ENCODE measurements around the gene XBP1. TPM values are rescaled to one million over a fixed set of nuclear protein-coding genes. Genes with fewer than 3 reads are reported as not detected.
"Not testable (repeated sequence)": the region's sequence is repeated elsewhere in the genome, so short reads cannot be mapped to it uniquely, and the experiment has no call there.

XBP1 gene
- total RNA-seq, 2 donors from 2014 or later: 146 to 156 TPM

GRCh38 chr22:28813772-28814518 is 13.6 kb upstream of the XBP1 start:
- Mint-ChIP-seq H3K27me3 (no peaks in the 10 kb centered on the region), H3K36me3 (ENCODE audit: low read depth) (peaks cover 5% of the 10 kb centered on the region), H3K4me1 (peaks cover 54% of the 10 kb centered on the region), H3K27ac (peak overlapping the region; percentile 60), H3K4me3 (peak overlapping the region; percentile 47)
- no peak for DNase-seq
- no peak for ATAC-seq
- H3K9me3 ChIP-seq (ENCODE audit: control insufficient read depth, low read length, poor library complexity, severe bottlenecking): no peaks in the 10 kb centered on the region

DNA sequence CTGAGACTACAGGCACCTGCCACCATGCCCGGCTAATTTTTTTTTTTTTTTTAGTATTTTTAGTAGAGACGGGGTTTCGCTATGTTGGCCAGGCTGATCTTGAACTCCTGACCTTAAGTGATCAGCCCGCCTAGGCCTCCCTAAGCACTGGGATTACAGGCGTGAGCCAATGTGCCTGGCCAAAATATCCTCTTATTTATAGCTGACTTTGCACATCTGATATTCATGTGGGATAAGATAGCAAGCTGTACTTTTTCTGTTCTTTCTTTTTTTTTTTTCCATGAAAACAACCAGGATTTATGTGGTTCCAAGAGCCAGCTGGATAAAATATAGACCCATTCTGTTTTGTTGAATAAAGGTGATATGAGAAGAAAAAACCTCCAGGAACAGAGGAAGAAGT is 12.1 kb upstream of the XBP1 start:
- H3K4me3 Mint-ChIP-seq: peak overlapping the region; percentile 82
- DNase-seq (no peak), ATAC-seq (no peak)
- peak overlapping the region; percentile 88 for H3K27ac Mint-ChIP-seq
- no peaks in the 10 kb centered on the region for H3K27me3 Mint-ChIP-seq
- peaks cover 4% of the 10 kb centered on the region for H3K36me3 Mint-ChIP-seq (ENCODE audit: low read depth)
- H3K9me3 ChIP-seq (ENCODE audit: control insufficient read depth, low read length, poor library complexity, severe bottlenecking): no peaks in the 10 kb centered on the region
- peaks cover 45% of the 10 kb centered on the region for H3K4me1 Mint-ChIP-seq

- H3K4me1 Mint-ChIP-seq: peaks cover 44% of the 10 kb centered on the region
- H3K4me3 Mint-ChIP-seq: peak overlapping the region; percentile 82
- DNase-seq: no peak
- no peaks in the 10 kb centered on the region for H3K9me3 ChIP-seq (ENCODE audit: control insufficient read depth, low read length, poor library complexity, severe bottlenecking)
- peak; percentile 61 for ATAC-seq
- no peaks in the 10 kb centered on the region for H3K27me3 Mint-ChIP-seq
- H3K36me3 Mint-ChIP-seq (ENCODE audit: low read depth): peaks cover 4% of the 10 kb centered on the region
- H3K27ac Mint-ChIP-seq: peak overlapping the region; percentile 88
Measured at GRCh38 chr22:28810821-28811491, 10.6 kb upstream of the XBP1 start.

GRCh38 chr22:28808716-28809355 is 8.5 kb upstream of the XBP1 start:
- ATAC-seq (no peak), DNase-seq (no peak)
- Mint-ChIP-seq H3K27ac (peak overlapping the region; percentile 88), H3K36me3 (ENCODE audit: low read depth) (peaks cover 4% of the 10 kb centered on the region), H3K4me1 (peaks cover 34% of the 10 kb centered on the region), H3K27me3 (no peaks in the 10 kb centered on the region), H3K4me3 (no peak overlapping the region)
- H3K9me3 ChIP-seq (ENCODE audit: control insufficient read depth, low read length, poor library complexity, severe bottlenecking): no peaks in the 10 kb centered on the region

- not testable (repeated sequence) for H3K4me3 Mint-ChIP-seq; H3K27ac Mint-ChIP-seq; DNase-seq; H3K9me3 ChIP-seq (ENCODE audit: control insufficient read depth, low read length, poor library complexity, severe bottlenecking); H3K27me3 Mint-ChIP-seq; H3K36me3 Mint-ChIP-seq (ENCODE audit: low read depth); ATAC-seq
- peaks cover 22% of the 10 kb centered on the region for H3K4me1 Mint-ChIP-seq
Measured at GRCh38 chr22:28805426-28805825, 5.1 kb upstream of the XBP1 start.

- Mint-ChIP-seq H3K27ac (peak overlapping the region; percentile 100), H3K36me3 (ENCODE audit: low read depth) (peaks cover 8% of the 10 kb centered on the region), H3K27me3 (no peaks in the 10 kb centered on the region), H3K4me3 (peak overlapping the region; percentile 99), H3K4me1 (peaks cover 20% of the 10 kb centered on the region)
- DNase-seq: no peak
- ATAC-seq: no peak
- no peaks in the 10 kb centered on the region for H3K9me3 ChIP-seq (ENCODE audit: control insufficient read depth, low read length, poor library complexity, severe bottlenecking)
Measured at GRCh38 chr22:28802595-28803123, 2.3 kb upstream of the XBP1 start.

DNA sequence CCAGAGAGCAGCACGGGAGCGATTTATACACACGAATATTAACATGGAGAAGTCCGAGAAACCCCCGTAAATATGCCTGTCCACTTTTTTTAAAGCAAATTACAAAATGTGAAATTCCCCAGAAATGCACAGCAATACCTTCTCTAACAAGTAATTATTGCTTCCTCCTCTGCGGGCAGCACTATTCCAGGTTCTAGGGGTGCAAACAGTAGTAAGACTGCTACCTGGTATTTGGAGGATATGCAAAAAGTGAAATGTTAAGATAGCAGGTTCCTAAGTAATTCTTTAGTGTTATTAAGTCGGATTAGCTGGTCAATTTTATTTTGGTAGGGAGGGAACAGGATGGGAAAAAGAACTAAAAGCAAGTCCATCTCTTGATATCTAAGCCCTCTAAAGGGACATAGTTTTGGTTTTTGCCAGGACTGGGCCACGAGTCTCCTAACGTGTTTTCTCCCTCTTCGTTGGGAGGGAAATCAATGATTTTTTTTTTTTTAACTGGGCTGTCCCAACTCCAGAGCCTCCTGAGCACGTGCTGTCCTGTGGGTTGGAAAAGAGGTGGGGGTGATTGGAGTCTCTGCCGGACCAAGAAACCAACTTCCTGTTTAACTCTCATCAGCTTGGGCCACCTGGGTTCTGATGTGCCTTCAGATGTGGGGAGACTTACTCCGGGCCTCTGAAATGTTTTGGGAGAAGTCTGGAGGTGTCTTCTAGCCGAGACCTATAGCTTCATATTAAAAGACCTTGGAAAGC is 1.7 kb upstream of the XBP1 start:
- no peak for DNase-seq
- peaks cover 22% of the 10 kb centered on the region for H3K4me1 Mint-ChIP-seq
- no peak for ATAC-seq
- H3K27me3 Mint-ChIP-seq: no peaks in the 10 kb centered on the region
- peaks cover 8% of the 10 kb centered on the region for H3K36me3 Mint-ChIP-seq (ENCODE audit: low read depth)
- H3K27ac Mint-ChIP-seq: peak overlapping the region; percentile 100
- H3K9me3 ChIP-seq (ENCODE audit: control insufficient read depth, low read length, poor library complexity, severe bottlenecking): no peaks in the 10 kb centered on the region
- H3K4me3 Mint-ChIP-seq: peak overlapping the region; percentile 99

GRCh38 chr22:28799606-28800307 is 612 bp downstream of the XBP1 start:
- Mint-ChIP-seq H3K4me3 (peak overlapping the region; percentile 99), H3K27me3 (no peaks in the 10 kb centered on the region), H3K36me3 (ENCODE audit: low read depth) (peaks cover 8% of the 10 kb centered on the region), H3K27ac (peak overlapping the region; percentile 100), H3K4me1 (peaks cover 40% of the 10 kb centered on the region)
- DNase-seq (peak in 1 of 3 donors; percentile 18), ATAC-seq (peak; percentile 34)
- H3K9me3 ChIP-seq (ENCODE audit: control insufficient read depth, low read length, poor library complexity, severe bottlenecking): no peaks in the 10 kb centered on the region

GRCh38 chr22:28798810-28799605 is 1.4 kb downstream of the XBP1 start:
- Mint-ChIP-seq H3K27ac (peak overlapping the region; percentile 100), H3K27me3 (no peaks in the 10 kb centered on the region), H3K4me1 (peaks cover 44% of the 10 kb centered on the region), H3K36me3 (ENCODE audit: low read depth) (peaks cover 11% of the 10 kb centered on the region), H3K4me3 (peak overlapping the region; percentile 99)
- DNase-seq: no peak
- no peak for ATAC-seq
- no peaks in the 10 kb centered on the region for H3K9me3 ChIP-seq (ENCODE audit: control insufficient read depth, low read length, poor library complexity, severe bottlenecking)

- Mint-ChIP-seq H3K27me3 (no peaks in the 10 kb centered on the region), H3K27ac (peak overlapping the region; percentile 100), H3K36me3 (ENCODE audit: low read depth) (peaks cover 11% of the 10 kb centered on the region), H3K4me1 (peaks cover 48% of the 10 kb centered on the region), H3K4me3 (peak overlapping the region; percentile 47)
- ATAC-seq (no peak), DNase-seq (no peak)
- no peaks in the 10 kb centered on the region for H3K9me3 ChIP-seq (ENCODE audit: control insufficient read depth, low read length, poor library complexity, severe bottlenecking)
Measured at GRCh38 chr22:28795932-28796856, 4.2 kb downstream of the XBP1 start.

GRCh38 chr22:28795071-28795693 is 5.2 kb downstream of the XBP1 start:
- Mint-ChIP-seq H3K27ac (peak overlapping the region; percentile 100), H3K36me3 (ENCODE audit: low read depth) (peaks cover 11% of the 10 kb centered on the region), H3K27me3 (no peaks in the 10 kb centered on the region), H3K4me3 (no peak overlapping the region), H3K4me1 (peaks cover 53% of the 10 kb centered on the region)
- DNase-seq (no peak), ATAC-seq (no peak)
- no peaks in the 10 kb centered on the region for H3K9me3 ChIP-seq (ENCODE audit: control insufficient read depth, low read length, poor library complexity, severe bottlenecking)

All from T-helper 17 cell (primary cell).